AG09309 (cell line): ENCODE data around the gene PIGH.

Experiments used
- DNase-seq: peaks from one replicate; pipeline ENCODE4 v3.0.0-alpha.2; 2010; ENCODE audit warnings: low read depth
- H3K4me3 ChIP-seq: 2 replicates; pipeline ENCODE4 v1.5.1; 2011; ENCODE audit warnings: mild to moderate bottlenecking, low read depth, low read length, moderate library complexity; ENCODE audit not compliant: control insufficient read depth
- TF ChIP-seq, protein P1 (sequence below): IDR thresholded peaks from 2 replicates; pipeline ENCODE4 v1.5.1; 2011; ENCODE audit warnings: mild to moderate bottlenecking, low read depth, low read length, inconsistent platforms; ENCODE audit not compliant: insufficient read depth, control insufficient read depth; ENCODE audit errors: missing control alignments

The PIGH gene

DNA sequence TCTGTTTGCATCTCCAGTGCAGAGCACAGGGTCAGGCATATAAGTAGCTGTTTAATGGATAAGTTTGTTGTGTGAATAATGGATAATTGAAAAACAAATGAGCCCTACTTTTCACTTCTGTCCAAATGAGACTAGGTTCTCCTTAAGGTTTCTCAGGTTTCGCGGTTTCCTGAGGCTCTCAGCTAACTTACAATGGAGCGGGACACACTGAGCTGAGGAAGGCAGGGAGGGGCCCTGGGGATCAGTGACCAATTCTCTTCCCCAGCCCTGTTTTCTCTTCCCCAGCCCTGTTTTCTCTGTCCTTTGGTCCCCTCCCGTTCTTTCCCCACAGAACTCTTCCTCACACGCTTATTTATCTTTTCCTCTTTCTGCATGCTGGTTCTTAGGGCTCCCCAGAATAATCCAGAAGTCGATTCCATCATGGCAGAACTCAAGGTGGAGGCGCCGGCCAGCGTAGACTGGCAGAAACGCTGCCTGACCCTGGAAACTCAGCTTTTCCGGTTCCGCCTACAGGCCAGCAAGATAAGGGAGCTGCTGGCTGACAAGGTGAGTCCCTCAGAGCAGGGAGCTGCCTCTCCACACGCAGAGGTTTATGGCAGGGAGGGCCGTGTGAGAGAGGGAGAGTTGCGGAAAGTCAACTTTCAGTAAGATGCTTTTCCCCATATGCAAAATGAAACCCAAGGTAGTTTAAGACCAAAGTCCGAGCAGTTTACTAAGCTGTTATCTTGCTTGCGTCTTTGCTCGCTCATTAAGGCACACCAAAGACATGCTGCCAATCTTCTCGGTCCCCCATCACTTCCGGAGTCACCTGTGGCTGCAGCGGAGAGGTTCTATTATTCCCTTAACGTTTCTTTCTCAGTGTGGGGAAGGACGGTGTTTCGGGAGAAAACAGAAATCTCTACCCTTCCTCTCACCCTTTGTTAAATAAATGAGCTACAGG, 58.4 kb downstream of the PIGH start:
- no peak for DNase-seq
- H3K4me3 ChIP-seq: no peak overlapping the region
- TF ChIP-seq, protein P1, sequence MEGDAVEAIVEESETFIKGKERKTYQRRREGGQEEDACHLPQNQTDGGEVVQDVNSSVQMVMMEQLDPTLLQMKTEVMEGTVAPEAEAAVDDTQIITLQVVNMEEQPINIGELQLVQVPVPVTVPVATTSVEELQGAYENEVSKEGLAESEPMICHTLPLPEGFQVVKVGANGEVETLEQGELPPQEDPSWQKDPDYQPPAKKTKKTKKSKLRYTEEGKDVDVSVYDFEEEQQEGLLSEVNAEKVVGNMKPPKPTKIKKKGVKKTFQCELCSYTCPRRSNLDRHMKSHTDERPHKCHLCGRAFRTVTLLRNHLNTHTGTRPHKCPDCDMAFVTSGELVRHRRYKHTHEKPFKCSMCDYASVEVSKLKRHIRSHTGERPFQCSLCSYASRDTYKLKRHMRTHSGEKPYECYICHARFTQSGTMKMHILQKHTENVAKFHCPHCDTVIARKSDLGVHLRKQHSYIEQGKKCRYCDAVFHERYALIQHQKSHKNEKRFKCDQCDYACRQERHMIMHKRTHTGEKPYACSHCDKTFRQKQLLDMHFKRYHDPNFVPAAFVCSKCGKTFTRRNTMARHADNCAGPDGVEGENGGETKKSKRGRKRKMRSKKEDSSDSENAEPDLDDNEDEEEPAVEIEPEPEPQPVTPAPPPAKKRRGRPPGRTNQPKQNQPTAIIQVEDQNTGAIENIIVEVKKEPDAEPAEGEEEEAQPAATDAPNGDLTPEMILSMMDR: no peak
